HG03442 (cell line): ENCODE measurements around the gene CPLANE1.
"Not testable (repeated sequence)": the region's sequence is repeated elsewhere in the genome, so short reads cannot be mapped to it uniquely, and the experiment has no call there.

Experiments
- ATAC-seq: cut with Tn5 transposase; IDR thresholded peaks from one replicate; pipeline ENCODE4 v1.9.1; 2021; ENCODE audit warnings: mild to moderate bottlenecking, moderate library complexity; ENCODE audit not compliant: unreplicated experiment

The CPLANE1 gene

DNA sequence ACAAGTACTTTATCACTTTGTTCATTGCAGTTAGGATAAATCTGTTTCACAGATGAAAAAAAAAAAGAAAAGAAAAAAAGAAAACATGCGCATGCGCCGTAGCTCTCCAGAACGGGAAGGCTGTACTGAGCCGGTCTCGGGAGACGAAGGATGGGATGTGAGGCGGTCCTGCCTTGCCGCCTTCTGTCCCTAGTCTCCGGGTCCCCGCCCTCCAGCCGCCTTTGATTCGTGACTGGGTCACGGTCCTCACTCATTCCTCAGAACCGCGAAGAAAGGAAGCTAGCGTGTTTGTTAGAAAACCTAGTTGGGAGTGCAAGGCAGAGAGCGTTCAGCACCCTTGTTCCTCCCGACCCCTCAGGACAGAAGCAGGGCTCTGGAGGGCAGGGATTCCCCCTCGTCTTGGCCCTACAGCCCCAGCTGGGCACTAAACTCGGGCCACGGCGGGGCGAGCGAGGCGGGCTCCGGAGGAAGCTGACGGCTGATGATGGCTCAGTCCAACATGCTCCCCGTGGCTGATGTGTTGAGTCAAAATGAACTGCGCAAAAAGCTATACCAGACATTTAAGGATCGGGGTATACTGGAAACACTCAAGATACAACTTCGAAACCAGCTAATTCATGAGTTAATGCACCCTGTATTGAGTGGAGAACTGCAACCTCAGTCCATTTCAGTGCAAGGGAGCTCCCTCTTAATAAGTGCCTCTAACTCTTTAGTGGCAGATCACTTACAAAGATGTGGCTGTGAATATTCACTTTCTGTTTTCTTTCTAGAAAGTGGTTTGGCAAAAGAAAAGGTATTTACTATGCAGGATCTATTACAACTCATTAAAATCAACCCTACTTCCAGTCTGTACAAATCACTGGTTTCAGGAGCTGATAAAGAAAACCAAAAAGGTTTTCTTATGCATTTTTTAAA lies 40.0 kb downstream of the CPLANE1 start:
- peak; percentile 52 for ATAC-seq

DNA sequence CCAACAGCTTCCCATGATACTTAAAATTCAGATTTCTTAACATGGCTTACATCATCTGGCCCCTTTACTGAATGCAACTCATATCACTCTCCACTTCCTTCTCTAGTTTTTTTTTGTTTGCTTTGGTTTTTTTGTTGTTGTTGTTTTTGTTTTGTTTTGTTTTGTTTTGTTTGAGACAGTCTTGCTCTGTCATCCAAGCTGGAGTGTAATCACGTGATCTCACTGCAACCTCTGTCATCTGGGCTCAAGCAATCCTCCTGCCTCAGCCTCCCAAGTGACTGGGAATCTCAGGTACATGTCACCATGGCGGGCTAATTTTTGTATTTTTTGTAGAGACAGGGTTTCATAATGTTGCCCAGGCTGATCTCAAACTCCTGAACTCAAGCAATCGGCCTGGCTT lies 41.4 kb downstream of the CPLANE1 start:
- no peak for ATAC-seq

- no peak for ATAC-seq
These were observed 42.4 kb downstream of the CPLANE1 start for GRCh38 chr5:37206736-37207135.

DNA sequence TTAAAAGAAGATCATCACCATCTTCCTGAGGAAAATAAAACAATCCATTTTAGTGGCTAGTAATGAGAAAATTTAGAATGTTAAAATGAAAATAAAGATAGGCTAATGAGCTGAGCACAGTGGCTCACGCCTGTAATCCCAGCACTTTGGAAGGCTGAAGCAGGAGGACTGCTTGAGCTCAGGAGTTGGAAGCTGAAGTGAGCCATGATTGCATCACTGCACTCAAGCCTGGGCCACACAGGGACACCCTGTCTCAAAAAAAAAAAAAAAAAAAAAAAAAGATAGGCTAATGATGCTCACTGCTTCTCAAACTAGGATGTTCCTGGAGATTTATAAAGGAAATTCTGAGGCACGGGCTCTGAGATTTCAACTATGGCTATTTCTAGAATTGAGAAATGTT lies 50.3 kb downstream of the CPLANE1 start:
- no peak for ATAC-seq

GRCh38 chr5:37198061-37198460 lies 51.1 kb downstream of the CPLANE1 start:
- peak; percentile 46 for ATAC-seq

- ATAC-seq, result peak; percentile 75
These were observed 51.7 kb downstream of the CPLANE1 start for GRCh38 chr5:37197340-37198050.

DNA sequence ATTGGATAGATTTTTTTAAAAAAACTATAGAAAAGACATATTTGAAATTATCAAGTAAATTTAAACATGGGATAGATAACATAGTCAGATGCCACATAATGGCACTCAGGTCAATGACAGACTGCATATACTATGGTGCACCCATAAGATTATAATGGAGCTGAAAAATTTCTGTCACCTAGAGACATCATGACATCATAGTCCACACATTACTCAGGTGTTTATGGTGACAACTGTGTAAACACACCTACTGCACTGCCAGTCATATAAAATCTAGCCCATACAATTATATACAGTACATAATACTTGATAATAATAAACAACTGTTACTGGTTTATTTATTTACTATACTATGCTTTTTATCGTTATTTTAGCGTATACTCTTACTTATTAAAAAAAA lies 58.6 kb downstream of the CPLANE1 start:
- ATAC-seq, result no peak

DNA sequence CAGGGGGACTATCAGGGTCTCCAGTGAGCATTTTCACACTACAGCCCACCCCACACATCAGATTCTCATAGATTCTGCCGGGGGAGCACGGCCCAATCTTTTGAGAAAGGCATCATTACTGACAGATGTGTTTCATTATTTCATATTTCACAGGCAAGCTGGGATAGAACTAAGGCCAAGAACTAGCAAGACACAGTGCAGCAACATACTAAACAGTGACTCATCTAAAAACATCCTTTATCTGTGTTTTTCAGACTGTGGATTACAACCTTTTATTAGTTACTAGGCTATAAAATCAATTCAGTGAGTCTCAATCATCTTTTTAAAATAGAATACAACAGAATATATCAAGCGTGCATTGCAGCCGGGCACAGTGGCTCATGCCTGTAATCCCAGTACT lies 59.8 kb downstream of the CPLANE1 start:
- no peak for ATAC-seq

DNA sequence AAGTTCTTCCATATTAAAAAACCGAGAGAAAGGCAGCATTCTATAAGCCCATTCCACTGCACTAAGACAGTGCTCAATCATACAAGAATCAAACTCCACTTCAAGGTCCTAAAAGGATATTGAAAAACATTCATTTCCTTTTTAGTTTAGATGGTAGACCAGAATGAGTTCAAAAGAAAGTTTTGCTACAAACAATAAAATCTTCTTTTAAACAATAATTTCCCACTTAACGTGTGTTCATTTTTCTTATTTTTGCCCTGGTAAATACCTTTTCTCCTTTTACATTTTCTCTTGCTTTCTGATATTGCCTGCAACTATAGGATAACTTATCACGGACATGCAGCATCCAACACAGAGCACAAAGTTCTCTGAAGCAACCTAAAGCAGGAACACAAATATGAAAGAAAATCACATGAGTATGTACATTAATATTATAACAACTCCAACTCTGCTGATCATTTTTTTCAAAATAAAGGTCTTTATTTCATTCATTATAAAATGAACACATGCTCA lies 61.7 kb downstream of the CPLANE1 start:
- ATAC-seq, result no peak

DNA sequence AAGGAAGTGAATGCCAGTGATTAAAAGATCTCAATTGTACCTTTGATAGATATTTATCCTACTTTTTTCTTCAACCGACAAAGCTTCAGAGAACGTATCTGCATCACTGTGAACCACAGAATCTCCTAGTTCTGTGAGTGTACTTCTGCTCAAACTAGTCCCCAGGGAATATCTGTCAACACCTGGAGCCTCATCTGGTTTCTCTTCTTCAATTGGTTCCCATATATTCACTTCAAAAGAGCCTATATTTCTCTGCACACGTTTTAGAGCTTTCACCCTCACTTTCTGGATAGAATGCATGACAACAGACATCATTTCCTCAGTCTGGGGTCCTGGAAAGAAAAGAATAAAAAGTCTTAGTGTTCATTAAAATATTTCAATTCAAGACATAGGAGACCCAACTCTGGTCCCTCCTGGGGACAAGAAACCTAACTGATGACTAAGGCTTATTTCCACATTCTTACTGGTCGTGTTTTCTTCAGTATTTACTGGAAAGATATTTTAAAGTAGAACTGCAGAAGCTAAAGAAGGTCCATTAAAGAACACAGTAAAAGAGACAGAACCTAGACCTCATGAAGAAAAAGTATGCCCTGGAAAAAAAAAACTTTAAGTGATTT lies 64.3 kb downstream of the CPLANE1 start:
- peak; percentile 85 for ATAC-seq

DNA sequence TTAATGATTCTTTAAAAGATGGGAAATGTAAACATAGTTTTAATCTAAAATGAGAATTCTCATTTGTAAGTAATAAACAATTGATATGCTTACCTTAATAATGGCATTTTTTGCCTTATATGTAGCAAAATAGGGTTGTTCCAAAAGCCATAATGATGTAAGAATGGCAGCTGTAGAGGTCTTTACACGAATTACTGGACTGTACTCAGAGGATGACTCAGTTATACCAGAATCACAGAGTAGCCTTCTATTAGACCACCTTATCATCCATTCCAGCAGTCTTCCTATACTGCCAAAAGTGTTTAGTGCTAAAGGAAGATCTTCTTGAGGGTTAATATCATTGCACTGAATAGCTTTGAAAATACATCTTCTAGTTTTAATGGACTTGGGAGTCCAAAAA lies 66.5 kb downstream of the CPLANE1 start:
- no peak for ATAC-seq

GRCh38 chr5:37174928-37175327 lies 74.2 kb downstream of the CPLANE1 start:
- no peak for ATAC-seq

DNA sequence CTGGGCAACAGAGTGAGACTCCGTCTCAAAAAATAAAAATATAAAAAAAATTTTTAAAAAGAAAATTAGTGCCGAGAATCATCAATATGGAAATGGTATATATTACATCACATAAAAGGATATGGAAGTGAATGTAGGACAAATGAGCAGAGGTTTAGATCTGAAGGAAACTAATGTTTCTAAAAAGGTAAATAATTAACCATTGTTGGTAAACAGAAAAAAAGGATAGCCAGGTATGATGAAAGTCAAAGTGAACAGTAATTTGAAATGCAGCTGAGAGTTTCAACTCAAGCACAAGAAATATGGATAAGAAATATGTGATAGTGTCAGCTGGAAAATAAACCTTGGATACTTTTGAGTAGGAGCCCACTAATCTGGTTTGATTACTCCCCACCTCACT lies 76.2 kb downstream of the CPLANE1 start:
- no peak for ATAC-seq

- no peak for ATAC-seq
These were observed 78.3 kb downstream of the CPLANE1 start for GRCh38 chr5:37170856-37171255.

- ATAC-seq, result no peak
These were observed 83.0 kb downstream of the CPLANE1 start for GRCh38 chr5:37166197-37166596.

- ATAC-seq, result no peak
These were observed 83.4 kb downstream of the CPLANE1 start for GRCh38 chr5:37165761-37166160.

- ATAC-seq, result no peak
These were observed 95.5 kb downstream of the CPLANE1 start for GRCh38 chr5:37153661-37154060.

GRCh38 chr5:37146896-37147295 lies 102.3 kb downstream of the CPLANE1 start:
- ATAC-seq, result no peak

GRCh38 chr5:37136694-37137093 lies 112.5 kb downstream of the CPLANE1 start:
- no peak for ATAC-seq

GRCh38 chr5:37135312-37135711 lies 113.9 kb downstream of the CPLANE1 start:
- ATAC-seq, result not testable (repeated sequence)

DNA sequence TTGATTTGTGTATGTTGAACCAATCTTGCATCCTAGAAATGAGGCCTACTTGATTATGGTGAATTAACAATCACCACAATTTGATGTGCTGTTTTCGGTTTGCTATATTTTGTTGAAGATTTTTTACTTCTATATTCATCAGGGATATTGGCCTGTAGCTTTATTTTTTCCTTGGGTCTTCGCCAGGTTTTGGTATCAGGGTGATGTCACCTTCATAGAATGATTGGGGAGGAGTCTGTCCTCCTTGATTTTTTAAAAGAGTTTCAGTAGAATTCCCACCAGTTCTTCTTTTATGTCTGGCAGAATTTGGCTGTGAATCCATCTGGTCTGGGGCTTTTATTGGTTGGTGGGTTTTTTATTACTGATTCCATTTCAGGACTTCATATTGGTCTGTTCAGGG lies 115.2 kb downstream of the CPLANE1 start:
- ATAC-seq, result no peak
